GM19351 (cell line): Measurements from ENCODE around the gene SEMA4B.
"Not testable (repeated sequence)": the region's sequence is repeated elsewhere in the genome, so short reads cannot be mapped to it uniquely, and the experiment has no call there.

ENCODE experiments used
- ATAC-seq: cut with Tn5 transposase; IDR thresholded peaks from one replicate; pipeline ENCODE4 v1.9.1; 2021; ENCODE audit warnings: mild to moderate bottlenecking, moderate library complexity; ENCODE audit not compliant: unreplicated experiment

The SEMA4B gene

DNA sequence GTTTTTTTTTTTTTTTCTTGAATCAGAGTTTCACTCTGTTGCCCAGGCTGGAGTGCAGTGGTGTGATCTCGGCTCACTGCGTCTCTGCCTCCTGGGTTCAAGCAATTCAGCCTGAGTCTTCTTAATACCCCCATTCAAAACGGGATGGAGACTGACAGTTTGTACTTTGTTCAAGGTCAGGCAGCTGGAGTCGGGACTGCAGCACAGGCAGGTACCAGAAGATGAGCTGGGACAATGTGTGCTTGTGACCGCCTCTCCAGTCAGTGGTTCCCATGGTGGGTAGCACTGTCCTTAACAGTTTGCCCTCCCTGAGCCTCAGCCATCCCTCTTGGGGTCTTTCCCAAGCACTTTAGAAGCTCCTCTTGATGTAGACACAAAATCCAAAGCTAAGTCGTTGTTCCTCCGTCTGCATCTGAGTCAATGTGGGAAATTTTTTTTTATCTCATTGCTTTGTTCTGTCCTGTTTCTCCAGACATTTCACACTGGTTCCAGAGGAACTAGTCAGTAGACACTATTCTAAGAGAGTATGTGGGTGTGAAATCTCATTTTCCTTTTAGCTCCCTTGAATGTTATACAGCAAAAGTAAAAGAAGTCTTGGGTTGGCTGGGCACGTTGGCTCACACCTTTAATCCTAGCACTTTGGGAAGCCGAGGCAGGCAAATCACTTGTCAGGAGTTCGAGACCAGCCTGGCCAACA is 43.0 kb downstream of the SEMA4B start:
- ATAC-seq, result no peak

DNA sequence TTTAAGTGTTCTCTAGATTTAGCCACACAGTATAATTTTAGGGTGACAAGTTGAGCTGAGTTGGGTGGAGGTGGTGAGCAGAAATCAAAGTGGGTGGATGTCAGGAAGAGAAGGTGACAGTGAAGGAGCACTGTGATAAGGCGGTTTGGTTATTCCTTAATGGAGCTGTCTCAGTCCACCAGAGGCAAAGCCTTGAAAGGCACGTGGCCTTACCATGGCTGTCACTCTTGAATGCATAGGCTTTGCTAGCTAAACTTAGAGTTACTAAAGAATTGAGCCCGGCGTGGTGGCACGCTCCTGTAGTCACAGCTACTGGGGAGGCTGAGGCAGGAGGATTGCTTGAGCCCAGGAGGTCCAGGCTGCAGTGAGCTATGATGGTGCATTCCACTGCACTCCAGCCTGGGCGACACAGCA is 47.7 kb downstream of the SEMA4B start:
- no peak for ATAC-seq

GRCh38 chr15:90249203-90249863 is 48.2 kb downstream of the SEMA4B start, which contains the start of gene TTLL13:
Gene TTLL13, plus strand, starts transcription at chr15:90249556. Its CDS starts 1,075 bp downstream, at chr15:90250631.
- ATAC-seq, result peak; percentile 73

GRCh38 chr15:90257776-90258175 is 56.6 kb downstream of the SEMA4B start:
- no peak for ATAC-seq

DNA sequence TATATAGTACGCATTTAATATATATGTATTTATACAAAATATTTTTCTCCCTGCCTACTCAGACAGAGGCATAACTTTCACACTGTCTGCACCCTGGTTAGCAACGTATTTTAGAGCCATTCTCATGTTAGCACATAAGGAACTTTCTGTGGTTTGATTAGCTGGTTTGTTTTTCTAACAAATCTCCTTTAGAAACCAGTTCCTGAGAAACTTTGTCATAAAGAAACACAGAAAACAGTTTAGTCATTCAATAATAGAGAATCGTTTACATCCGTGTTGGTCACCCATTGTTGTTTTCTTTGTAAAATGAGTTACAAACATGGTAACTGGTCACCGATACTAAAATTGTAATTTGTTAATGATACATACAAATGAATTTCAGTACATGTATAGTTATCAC is 58.4 kb downstream of the SEMA4B start:
- peak; percentile 86 for ATAC-seq

DNA sequence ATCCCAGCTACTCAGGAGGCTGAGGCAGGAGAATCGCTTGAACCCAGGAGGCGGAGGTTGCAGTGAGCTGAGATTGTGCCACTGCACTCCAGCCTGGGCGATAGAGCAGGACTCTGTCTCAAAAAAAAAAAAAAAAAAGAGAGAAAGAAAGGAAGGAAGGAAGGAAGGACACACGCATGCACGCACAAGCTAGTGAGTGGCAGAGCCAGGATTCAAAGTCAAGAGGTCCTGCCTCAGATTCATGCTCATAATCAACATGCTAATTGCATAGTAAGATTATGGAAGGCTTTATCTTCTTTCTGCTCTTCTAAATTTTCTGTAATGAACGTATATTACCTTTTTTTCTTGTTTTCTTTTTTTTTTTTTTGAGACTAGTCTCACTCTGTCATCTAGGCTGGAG is 59.6 kb downstream of the SEMA4B start:
- ATAC-seq, result not testable (repeated sequence)

GRCh38 chr15:90261811-90262210 is 60.7 kb downstream of the SEMA4B start:
- ATAC-seq, result no peak

GRCh38 chr15:90262426-90262825 is 61.3 kb downstream of the SEMA4B start:
- ATAC-seq, result no peak

- no peak for ATAC-seq
Measured at GRCh38 chr15:90264671-90265070, 63.5 kb downstream of the SEMA4B start.

- ATAC-seq, result peak; percentile 94
Measured at GRCh38 chr15:90265271-90266060, 64.3 kb downstream of the SEMA4B start, which contains the start of gene NGRN. Gene NGRN, plus strand, starts transcription at chr15:90265672. Its CDS starts 41 bp downstream, at chr15:90265713.

DNA sequence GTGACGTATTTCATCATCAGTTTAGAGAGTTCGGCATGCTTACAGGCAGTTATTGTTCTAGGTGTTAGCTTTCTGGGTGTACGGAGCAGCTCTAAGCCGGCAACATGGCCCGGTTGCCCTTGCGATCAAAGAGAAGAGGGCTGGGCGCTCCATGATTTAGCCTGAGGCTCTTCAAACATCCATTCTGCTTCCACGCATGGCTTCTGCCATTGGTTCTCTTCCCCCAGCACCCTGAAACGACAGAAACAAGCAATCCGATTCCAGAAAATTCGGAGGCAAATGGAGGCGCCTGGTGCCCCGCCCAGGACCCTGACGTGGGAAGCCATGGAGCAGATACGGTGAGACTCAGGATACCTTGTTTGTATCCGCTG is 64.9 kb downstream of the SEMA4B start:
- peak; percentile 22 for ATAC-seq

GRCh38 chr15:90266485-90266884 is 65.4 kb downstream of the SEMA4B start:
- no peak for ATAC-seq

GRCh38 chr15:90268415-90268814 is 67.3 kb downstream of the SEMA4B start:
- no peak for ATAC-seq

DNA sequence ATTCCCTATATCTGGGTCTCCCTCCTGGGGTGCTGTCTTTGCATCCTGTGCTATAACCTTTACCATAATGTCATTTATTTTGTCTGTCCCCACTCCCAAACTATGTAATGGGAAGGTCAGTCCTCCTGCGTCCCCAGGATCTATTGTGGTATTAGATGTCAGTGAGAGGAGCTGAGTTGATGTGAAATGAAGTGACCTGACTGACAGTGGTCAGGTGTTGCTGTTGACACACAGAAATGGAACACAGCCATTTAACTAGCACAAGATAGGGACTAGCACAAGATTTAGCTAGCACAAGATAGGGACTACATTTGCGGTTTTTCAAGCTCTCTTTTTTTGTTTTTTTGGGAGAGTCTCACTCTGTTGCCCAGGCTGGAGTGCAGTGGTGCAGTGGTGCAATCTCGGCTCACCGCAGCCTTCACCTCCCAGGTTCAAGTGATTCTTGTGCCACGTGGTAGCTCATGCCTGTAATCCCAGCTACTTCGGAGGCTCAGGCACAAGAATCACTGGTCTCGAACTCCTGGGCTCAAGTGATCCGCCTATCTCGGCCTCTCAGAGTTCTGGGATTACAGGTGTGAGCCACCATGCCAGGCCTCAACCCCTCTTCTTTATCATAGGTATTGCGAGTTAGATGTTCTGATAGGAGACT is 69.5 kb downstream of the SEMA4B start:
- ATAC-seq, result no peak

DNA sequence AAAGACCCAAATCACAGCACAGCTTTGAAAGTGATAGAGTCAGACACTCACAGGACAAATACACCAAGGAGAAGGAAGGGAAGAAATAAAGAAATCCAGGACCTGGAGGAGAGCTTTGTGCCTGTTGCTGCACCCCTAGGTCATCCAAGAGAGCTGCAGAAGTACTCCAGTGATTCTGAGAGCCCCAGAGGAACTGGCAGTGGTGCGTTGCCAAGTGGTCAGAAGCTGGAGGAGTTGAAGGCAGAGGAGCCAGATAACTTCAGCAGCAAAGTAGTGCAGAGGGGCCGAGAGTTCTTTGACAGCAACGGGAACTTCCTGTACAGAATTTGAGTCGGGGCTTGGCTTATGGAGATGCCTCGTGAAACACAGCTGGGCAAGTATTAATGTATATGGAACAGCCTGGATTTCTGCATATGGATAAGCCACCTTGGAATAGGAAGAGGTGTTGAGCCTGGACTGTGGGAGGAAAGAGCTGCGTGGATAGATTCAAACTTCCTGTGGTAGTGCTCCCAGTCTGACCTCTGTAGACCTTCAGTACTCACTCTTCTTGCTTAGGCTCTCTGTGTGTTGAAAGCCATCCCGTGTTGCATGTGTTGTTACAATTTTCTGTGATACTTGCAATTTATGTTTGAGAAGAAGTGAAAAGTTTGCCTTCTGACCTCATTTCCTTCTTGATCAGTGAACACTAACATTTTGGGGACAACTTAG is 70.5 kb downstream of the SEMA4B start:
- no peak for ATAC-seq

DNA sequence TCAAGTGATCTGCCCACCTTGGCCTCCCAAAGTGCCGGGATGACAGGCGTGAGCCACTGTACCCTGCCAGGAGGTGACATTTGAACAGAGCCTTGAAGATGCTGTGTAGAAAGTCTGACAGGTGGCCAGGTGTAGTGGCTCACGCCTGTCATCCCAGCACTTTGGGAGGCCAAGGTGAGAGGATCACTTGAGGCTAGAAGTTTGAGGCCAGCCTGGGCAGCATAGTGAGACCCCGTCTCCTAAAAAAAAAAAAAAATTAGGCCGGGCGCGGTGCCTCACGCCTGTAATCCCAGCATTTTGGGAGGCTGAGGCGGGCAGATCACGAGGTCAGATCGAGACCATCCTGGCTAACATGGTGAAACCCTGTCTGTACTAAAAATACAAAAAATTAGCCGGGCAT is 77.3 kb downstream of the SEMA4B start:
- not testable (repeated sequence) for ATAC-seq
